HG03280 (cell line): ENCODE results near the gene CDC14B.
"Not testable (repeated sequence)": the region's sequence is repeated elsewhere in the genome, so short reads cannot be mapped to it uniquely, and the experiment has no call there.

ENCODE experiments used
- ATAC-seq: cut with Tn5 transposase; IDR thresholded peaks from one replicate; pipeline ENCODE4 v1.9.1; 2021; ENCODE audit warnings: mild to moderate bottlenecking, moderate library complexity; ENCODE audit not compliant: unreplicated experiment

The CDC14B gene

DNA sequence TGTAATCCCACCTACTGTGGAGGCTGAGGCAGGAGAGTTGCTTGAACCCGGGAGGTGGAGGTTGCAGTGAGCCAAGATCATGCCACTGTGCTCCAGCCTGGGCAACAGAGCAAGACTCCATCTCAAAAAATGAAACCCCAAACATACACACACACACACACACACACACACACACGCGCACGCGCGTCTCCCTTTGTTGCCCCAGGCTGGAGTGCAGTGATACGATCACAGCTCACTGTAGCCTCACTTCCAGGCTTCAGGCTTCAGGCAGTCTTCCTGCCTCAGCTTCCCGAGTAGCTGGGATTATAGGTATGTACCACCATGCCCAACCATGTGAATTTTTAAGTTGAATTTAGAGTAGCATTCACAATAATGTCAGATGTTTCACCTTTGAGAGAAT is 13.9 kb upstream of the CDC14B start:
- not testable (repeated sequence) for ATAC-seq

DNA sequence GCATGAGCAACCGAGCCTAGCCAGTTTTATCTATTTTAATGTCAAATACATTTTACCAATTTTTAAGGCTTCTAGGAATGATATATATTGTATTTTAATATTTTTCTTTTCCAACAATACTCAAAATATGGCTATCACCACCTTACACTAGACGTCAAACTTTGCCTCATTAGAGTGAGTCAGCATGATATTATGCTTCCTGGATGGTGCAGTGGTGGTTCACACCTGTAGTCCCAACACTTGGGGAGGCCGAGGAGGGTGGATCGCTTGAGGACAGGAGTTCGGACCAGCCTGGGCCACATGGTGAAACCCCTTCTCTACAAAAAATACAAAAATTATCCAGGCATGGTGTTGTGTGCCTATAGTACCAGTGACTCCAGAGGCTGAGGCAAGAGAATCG is 7.3 kb upstream of the CDC14B start:
- ATAC-seq: no peak

DNA sequence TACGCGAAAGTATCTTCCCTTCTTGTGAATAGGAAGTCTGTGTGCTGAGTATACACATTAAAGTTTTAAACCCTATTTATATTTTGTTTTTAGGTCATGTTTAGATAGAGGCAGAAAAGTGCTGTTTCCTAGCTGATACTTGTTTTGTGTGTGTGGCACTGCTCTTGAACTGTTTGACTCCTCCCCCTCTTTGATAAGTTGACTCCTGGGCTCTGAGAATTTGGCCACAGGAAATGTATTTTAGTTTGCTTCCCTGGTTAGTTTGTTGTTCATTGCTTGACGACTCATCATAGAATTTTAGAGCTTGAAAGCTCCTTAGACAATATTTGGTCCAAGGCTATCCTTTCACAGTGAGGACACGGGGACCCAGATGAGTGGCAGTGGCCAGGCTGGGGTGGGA is 2.0 kb upstream of the CDC14B start:
- ATAC-seq: no peak

DNA sequence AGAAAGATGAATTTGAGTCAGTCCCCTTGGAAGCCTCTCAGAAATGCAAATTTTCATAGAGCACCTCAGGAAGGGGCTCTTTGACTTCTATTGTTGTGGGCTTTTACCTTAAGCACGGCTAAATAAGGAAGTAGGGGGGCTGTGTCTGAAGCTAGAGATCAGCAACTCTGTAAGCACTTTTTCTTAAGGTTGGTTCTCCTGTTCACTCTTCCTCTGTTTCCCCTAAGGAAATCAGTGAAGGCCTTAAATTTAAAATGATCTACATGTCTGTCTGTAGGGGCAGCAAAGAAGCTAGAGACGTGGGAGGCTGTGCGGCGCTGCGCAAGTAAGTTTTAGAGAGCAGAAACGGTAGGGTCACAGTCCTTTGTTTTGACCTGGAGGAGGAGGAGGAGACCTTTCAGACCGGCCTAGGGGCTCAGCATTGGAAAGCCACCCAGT is 1.2 kb upstream of the CDC14B start:
- ATAC-seq: no peak

DNA sequence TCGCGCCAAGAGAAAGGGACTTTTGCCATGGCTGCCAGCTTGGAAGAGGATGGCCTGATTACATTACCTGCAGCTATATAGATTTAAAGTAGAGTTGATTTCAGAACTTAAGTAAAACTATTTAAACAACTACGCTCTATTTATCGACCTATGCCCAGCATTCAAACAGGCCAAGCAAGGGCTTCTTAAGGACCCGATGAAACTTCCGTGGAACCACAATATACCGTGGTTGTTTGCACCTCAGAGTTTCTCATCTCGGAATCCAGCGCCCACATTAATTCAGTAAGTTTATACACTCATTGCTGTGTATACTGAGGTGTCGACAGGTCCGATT is 505 bp upstream of the CDC14B start:
- no peak for ATAC-seq

DNA sequence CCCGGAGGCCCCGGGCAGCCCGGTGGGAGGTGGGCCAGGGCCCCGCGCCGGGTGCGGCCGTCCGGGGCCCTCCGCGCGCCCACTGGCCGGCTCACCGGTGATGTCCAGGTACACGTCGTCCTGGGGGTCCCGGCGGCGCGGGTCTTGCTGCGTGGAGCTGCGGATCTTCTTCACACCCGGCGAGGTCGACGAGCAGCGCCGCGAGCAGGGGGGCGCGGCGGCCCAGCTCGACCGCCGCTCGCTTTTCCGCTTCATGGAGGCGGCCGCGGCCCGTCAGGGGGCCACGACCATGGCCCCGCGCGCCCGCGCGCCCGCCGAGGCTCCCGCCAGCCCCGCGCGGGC is 548 bp downstream of the CDC14B start:
- ATAC-seq: no peak

DNA sequence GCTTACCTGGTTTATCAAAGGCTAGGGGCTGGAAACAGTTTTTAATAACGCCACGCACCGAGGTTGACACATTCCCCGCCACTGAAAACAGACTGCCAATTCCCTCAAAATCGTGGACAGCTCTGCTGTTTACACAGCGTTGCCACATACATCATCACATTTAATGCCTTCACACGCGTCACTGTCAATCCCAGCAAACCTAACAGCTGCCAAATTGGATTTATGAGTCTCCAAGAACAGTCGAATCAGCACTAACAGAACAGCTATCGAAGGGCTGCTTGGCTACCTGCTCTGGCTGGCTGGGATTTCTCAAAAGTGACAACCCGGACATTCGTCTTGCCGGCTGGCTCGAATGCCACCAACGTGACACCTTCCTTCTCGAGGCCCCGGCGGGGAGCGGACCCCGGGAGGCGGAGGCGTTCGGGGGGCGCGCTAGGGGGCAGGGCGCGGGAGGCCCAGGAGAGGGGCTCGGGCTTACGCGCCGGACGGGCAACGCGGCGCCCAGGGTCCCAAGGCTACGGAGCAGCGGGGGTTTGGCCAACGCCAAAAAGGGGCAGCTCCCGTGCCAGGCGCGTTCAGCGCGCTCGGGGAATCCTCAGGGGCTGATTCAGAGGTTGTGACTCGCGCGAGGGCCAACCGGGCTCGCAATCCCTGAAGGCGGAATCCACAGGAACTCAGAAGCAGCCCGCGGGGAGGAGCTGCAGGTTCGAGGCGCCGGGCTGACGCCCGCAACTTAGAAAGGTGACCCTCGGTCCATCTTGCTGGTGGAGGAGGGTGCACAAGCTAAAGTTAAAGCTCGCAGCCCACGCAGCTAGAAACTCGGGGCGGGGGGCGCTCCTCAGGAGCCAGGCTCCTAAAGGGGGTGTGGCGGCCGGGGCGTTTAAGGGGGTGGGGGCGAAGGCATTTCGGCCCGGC is 1.2 kb downstream of the CDC14B start:
- ATAC-seq: no peak

DNA sequence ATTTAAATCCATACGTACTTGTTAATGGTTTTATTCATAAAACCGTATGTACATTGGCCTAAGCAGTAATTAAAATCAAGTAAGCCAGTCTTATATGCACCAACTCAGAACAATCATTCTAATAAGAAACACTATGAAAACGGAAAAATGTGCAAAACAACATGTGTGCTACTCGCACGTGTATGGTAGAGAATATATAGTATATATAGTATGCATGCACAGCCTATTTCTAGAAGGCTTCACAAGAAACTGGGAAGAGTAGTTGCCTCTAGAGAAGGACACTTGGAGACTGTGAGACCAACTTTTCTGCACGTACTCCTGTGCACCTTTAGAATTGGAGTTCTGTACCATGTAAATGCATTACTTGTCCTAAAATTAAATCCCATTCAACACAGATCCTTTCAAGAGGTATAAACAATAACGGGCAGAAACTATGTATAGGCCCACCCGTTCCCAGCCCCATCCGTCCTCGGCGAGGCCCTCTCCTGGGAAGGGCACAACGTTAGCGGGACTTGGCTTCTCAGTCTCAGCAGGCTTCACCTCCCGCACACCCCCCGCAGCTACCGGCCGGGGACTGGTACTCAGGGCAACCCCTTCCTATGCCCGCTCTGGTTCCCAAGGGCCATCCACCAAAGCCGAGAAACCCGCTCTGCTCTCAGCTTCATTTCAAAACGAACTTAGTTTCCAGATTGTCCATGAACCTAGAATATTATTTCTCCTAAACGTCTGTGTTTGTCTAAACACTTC is 2.0 kb downstream of the CDC14B start:
- ATAC-seq: no peak

DNA sequence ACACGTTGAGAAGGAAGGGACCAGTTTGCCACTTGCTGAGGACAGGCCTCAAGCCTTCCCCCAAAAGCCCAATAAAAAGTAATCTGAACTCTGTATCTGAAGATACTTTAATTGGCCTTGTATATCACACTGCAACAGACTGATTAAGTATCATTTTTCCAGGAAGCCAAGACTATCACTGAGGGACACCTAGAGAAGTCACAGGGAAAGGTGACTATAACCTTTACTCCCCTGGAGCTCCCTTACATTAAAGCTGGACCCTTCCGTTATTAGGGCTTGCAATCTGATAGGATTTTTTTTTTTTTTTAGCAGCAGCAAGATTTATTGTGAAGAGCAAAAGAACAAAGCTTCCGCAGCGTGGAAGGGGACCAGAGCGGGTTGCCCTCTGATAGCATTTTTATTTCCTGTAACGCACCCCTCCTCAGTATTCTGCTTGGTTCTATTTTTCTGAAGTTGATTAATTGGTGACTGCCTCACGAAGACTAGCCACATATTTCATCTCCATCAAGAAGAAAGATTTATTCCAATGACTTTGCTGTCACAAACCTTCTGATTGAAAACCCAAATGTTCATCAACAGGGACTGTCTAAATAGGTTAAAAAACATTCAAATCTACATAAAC is 2.7 kb downstream of the CDC14B start:
- no peak for ATAC-seq

DNA sequence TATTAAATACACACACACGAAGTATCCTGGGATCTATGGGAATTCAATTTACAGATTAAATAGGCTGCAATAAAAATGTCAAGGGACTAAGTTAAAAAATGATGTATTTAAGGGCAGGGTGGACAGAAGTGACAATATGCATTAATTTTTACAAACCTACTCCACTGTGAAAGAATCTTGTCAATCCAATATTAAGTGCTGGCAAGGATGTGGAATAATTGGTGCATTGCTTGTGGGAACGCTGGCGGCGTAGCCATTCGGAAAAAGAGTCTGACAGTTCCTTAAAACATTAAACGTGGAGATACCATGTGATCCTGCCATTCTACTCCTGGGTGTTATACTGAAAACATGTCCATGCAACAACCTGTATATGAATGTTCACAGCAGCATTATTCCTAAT is 4.2 kb downstream of the CDC14B start:
- no peak for ATAC-seq

DNA sequence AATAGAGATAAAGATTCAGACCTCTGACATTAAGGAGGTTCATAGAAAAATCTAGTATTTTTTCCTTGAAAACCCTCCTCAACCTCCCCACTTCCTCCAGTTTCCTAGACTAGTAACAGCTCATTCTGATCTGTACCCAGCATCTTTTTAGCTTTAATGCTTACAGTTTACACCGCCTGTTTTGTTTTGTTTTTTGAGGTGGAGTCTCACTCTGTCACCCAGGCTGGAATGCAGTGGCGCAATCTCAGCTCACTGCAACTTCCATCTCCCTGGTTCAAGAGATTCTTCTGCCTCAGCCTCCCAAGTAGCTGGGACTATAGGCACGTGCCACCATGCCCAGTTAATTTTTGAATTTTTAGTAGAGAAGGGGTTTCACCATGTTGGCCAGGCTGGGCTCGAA is 5.0 kb downstream of the CDC14B start:
- ATAC-seq: not testable (repeated sequence)

DNA sequence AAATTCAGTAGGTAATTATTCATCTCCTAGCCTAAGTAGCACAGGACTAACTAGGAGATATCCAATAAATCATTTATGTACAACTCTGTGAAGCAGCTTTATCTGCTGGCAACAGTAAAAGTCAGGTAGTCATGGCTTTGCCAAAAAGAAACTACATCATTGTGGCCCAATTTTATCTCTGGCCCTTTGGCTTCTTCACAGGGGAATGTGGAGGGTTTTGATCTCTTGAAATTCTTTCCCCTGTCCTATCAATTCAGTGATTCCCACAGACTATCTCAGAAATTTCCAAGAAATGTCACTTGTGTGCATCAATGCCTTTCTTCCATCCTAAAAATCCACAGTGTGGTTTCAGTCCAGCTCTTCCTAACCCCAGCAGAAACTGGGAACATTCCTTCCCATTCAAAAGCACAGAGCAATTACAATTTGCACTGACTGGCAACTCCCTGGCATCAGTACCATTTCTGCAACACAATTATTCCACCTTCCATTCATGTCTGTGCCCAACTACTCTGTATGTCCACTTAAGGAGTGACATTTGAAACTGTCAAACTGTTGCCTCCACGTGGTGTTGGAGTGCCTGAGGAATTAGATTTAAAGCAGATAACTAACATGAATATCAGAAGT is 6.6 kb downstream of the CDC14B start:
- no peak for ATAC-seq

DNA sequence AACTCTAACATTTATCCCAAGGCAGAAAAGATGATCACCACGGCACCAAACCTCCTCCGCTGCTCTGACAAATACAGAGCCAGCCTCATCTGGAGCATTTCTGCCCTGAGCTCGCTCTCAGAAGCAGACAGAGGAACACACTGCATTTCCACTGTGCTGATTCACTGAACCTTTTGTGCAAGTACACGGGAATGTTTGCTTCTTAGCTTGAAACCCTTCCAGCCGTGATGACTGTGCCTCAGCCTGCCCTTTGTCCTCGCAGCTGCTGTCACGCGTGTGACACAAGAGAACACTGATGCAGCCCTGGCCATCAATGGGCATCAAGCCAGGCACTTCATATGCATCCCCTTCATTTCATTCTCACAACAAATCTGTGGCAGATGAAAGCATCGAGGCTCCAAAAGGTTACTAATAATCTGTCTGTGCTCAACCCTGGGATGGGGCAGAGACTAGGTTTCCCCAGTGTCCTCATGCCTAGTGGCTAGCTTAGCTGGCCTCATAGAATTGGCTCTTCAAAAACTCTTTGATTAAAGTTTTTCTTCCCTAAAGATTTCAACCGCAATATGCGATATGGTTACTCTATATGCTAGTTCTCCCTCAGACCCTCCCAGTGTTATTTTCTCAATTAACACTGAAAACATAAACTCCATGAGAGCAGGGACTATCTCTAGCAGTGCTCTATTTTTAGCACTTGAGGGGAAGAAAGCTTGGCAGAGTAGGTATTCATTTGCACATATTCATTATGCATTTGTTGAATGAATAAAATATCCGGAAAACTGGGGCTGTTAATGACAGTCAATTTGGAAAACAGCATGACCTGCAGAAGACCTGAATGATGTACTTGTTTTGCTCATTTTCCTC is 7.3 kb downstream of the CDC14B start:
- ATAC-seq: no peak

DNA sequence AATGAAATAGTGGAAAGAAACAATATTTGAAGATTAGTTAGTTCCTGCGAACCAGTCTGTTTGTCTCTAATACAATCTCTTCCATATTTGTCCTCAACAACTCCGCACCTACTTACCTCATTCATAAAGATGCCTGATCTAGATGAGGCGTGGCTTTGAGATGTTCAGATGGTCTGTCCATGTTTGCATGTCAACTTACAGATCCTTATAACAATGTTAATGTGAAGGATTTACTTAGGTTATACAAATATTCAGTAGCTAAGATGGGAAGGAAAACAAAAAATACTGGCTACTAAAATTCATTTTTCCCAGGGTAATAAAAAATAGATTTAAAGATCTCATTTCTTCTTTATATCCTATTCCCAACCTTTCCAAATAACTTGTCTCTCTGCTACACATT is 8.3 kb downstream of the CDC14B start:
- ATAC-seq: no peak

DNA sequence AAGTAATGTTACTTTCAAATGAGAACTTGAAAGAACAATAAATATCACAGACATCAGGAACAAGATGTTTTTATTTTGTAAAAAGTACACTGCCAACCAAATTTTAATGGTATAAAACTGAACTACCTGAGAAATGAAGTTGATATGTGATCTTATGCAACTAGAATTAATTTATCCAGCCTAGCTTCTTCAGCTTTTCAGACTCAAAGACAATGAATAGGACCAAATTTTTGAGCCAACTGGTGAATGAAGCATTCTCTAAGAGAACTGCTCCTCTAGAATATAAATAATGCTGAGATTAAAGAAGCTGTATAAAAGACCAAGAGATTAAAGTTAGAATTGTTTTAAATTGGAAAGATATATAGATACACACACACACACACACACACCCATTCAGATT is 9.9 kb downstream of the CDC14B start:
- ATAC-seq: no peak

DNA sequence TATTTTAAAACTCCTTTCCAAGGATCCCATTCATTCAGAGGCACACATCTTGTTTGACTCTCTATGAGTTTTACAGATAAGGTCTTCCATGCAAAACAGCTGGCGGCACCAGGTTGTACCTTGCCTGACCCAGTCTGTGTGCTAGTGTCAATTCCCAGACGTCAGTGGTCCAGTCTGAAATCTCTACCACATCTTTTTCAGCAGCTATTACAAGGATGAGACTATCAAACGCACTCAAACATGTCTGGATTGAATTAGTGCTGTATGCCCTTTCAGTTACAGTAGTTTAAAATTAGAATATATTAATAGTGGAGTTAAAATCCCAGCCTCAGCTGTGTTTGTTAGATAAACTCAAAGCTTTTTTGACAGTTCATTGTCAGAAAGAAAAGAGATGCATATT is 11.7 kb downstream of the CDC14B start:
- no peak for ATAC-seq

DNA sequence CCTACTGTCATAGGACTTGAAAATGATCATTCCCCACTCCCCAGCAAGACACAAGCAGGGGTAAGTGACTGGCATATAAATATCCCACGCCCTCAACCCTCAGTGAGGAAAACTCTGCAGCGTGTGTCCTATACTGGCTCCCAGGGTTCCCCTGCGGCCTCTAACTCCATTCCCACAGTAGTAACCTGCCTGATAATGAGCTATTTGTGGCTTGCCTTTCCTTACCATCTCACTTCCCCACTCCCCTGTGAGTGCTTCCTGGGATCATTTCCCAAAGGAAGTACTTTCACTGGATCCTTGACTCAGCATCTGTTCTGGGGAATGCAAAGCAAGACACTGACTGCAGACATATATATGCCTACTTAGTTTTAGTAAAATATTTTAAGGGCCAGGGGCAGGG is 14.3 kb downstream of the CDC14B start:
- no peak for ATAC-seq

DNA sequence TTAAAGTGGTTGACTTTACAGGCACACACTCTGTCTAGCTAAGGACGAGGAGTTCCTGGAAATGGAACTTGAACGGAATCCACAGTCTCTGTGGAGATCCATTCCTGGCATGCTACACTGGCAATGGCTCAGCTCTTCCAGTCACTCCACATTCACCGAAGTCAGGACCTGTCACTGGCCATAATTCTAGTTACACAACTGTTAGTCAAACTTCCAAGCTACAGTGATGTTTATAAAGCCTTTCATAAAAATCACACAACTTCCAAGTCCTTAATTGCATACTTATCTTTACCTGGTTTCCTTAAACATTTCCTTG is 15.7 kb downstream of the CDC14B start:
- no peak for ATAC-seq

DNA sequence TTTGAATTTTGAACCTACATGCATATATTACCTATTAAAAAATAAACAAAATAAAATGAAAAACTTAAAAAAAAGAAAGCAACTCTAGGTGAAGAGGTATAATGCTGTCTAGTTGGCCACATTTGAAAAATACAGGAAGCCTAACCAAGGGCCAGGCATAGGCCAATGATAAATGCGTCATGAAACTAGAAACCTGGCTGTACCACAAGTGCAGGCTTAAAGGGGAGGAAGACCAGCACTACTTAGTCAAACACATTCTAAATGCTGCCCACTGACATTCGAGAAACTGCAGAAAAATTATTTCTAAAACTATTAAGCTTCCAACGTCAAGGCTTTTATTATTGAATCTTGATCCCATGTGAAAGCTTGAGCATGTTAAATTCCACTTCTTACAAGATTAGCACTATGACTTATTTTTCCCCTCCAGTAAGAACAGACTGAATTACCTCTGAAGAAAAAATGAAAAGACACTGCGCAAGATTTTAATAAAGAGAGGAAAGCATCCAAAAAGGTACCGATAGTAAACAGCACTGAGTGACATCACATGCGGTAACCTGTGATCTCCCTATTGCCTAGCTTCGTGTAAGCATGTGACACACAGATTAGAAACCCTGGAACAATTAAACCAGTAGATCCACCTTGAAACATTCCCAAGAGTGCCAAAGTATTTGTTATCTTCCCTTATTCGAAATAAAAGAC is 16.2 kb downstream of the CDC14B start:
- ATAC-seq: no peak

DNA sequence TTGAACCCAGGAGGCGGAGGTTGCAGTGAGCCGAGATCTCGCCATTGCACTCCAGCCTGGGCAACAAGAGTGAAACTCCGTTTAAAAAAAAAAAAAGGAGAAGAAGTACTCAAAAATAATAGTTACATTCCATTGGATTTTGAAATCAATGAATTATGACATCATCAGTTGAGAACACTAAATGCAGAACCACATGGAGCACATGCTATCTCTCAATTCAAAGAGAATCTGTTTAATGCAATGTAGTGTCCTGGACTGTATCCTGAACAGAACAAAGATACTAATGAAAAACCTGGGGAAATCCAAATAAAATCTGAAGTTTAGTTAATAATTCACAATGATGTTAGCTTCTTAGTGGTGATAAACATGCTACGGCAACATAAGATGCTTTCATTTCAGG is 20.3 kb downstream of the CDC14B start:
- no peak for ATAC-seq
